ENCODE data around the gene NDUFV1. TPM values are rescaled to one million over a fixed set of nuclear protein-coding genes. Genes with fewer than 3 reads are reported as not detected.

NDUFV1 gene
- total RNA-seq: 100 to 1,000 TPM; 148 to 403 (median 197) TPM

DNA sequence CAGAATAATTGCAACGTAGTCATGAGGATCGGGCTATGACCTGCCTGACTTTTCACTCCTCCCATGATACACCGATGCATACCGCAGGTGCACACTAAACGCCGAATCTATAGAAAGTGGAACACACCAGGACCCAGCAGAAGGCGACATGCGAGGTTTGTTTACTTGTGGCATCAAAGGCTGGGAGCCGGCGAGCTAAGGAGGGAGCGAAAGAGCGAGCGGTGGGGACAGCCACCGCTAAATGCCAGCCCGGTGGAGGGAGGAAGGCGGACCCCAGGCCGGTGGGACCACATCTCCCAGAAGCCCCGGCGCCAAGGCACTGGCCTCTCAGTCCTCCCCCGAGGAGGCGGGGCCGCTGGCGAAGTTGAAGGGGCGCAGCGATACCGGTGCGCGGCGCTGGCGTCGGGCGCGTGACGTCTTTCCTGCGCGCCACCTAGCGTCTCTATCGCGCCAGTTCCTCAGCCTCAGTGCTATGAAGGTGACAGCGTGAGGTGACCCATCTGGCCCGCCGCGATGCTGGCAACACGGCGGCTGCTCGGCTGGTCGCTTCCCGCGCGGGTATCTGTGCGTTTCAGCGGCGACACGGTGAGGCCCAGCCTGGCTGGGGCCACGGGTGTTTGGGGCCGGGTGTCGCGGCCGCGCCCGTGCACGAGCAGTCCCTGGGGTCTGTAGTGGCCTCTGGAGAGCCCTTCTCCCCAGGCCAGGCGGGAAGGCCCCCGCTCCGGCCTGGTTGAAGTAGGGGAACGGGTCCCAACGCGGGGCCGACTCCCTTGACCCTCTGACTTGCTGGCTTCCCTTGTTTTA is at the start of gene NDUFV1:
NDUFV1 (plus strand) TSS at position 445 of the 804 bp plus-strand sequence; CDS start at position 514, 69 bp downstream.
- TF ChIP-seq, protein P1, sequence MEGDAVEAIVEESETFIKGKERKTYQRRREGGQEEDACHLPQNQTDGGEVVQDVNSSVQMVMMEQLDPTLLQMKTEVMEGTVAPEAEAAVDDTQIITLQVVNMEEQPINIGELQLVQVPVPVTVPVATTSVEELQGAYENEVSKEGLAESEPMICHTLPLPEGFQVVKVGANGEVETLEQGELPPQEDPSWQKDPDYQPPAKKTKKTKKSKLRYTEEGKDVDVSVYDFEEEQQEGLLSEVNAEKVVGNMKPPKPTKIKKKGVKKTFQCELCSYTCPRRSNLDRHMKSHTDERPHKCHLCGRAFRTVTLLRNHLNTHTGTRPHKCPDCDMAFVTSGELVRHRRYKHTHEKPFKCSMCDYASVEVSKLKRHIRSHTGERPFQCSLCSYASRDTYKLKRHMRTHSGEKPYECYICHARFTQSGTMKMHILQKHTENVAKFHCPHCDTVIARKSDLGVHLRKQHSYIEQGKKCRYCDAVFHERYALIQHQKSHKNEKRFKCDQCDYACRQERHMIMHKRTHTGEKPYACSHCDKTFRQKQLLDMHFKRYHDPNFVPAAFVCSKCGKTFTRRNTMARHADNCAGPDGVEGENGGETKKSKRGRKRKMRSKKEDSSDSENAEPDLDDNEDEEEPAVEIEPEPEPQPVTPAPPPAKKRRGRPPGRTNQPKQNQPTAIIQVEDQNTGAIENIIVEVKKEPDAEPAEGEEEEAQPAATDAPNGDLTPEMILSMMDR (IDR thresholded peaks at IDR 0.05; ENCODE audit: low read depth): no peak

DNA sequence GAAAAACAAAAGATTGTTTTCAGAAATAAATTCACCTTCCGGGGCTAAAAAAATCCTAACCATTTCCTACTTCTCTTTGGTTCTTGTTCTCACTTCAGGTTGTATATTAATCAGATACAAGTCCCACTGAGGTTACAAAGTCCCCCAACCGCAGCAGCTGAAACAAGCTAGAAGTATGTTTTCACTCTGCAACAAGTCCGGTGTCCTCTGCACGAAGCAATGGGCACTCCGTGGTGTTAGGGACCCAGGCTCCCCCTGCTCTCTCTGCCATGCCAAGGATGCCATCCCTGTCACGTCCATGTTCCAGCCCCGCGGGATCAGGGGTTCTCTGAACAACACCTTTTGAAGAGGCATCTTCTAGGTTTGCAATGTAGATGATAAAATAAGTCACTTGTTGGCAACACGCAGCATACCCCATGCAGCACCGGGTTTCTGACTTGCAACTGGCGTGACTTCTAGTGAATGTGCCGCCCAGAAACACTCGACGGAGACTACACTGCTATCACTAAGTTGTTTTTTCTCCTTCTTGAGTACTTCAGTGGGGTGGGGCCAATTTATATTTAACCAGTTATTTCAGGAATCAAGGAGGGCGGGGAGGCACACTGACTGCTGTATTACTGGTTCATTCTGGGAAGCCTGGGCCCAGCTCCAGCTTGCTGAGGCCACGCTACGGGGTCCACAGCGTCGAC is 48.5 kb upstream of the NDUFV1 start:
- TF ChIP-seq, protein P1 (IDR thresholded peaks at IDR 0.05; ENCODE audit: low read depth): no peak

DNA sequence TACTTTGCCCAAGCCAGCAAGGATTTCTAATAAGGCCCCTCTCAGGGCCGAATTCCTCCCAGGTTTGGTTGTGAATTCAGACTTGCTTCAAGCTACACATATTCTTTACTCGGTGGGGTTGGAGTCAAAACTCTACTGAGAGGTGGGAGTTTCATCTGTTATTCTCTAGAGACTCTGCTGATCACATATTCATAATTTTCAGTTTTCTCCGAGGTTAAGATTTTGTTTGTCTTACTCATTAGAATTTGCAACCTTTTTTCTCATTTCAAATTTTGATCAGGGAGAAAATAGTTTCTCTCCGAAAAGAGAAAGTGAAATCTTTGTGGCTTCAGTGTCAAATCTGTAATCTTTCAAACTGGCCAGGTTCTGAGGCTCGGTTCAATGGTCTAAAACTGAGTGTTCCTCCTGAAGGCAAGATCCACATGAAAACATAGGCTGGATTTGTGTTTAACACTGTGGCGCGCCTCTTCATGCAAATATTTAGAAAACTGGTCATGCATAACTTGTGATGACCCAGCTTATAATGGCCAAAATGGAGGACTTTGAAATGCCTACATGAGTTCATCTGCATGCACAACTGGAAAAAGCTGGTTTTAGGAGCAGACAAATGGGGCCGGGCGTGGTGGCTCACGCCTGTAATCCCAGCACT is 44.6 kb upstream of the NDUFV1 start:
- TF ChIP-seq, protein P1 (IDR thresholded peaks at IDR 0.05; ENCODE audit: low read depth): no peak

DNA sequence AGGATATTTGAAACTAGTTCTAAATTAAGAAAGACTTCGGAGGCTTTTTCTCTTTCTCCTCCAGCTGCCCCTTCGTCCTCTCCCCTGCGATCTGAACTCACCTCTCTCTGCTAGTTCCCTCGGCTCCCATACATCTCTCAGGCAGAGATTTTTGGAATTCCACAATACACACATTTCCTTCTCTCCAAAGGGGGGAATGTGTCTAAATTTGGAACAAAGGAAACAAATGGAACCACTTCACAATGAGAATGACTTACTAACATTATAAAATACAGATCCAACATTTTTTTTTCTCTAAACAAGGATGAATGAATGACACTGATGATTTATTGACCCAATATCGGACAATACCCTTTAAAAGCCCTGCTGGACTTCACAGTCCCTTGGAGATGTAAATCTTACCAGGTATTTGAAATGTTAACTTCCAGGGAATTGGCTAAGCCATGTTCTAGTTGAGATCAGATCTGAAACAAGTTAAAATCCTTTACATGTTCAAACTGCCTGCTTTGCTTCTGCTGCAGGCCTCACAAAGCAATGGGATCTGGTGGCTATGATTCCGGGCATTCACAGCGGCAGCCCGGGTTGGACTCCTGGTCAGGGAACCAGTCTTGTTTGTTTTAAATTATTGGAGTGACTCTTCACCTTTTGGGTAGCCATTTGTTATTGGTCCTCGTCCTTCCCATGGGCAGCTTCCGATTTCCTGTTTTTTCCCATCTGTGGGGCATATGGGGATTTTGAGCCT is 43.6 kb upstream of the NDUFV1 start:
- TF ChIP-seq, protein P1 (IDR thresholded peaks at IDR 0.05; ENCODE audit: low read depth): no peak

DNA sequence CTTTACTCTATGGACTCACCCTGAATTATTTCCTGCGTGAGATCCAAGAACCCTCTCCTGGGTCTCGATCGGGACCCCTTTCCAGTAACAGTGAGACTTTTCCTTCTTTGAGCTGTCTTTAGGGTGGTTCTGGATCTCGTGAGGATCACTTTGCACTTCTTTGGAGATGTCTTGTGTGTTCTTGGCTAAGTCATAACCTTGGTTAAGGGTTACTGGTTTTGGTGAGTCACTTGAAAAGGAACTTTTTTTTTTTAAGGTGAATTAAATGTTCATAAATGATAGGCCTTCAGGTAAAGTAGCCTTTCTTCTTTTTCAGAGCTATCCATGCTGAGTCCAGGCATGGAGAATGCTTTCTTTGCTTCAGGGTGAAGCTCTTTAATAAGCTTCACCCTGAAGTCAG is 42.5 kb upstream of the NDUFV1 start:
- TF ChIP-seq, protein P1 (IDR thresholded peaks at IDR 0.05; ENCODE audit: low read depth): no peak

DNA sequence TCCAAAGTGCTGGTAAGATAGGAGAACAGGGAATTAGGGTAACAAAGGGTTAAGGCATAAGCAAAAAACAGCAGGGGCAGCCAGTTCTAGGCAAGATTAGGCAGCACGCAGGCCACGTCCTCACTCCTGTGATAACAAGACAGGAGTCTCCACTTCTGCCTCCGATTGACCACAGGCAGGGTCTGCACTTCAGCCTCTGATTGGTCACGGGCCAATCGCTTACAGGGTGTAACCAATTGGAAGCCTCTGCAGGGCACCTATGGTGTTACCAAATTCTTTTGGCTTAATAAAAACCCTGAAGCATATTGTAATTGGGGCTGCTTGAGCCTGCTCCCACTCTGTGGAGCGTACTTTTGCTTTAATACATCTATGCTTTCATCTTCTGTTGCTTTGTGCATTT is 35.3 kb upstream of the NDUFV1 start:
- TF ChIP-seq, protein P1 (IDR thresholded peaks at IDR 0.05; ENCODE audit: low read depth): no peak
